A673 (cell line): ENCODE results near the gene TWF2. TPM values are rescaled to one million over a fixed set of nuclear protein-coding genes. Genes with fewer than 3 reads are reported as not detected.

Experiments
- BruUV-seq: library from RNA; stranded (reverse); fragments of 400-500 nt; replicated peaks from 2 replicates; lab custom pipeline; 2021; lab: Mats Ljungman, UMichigan
- CTCF ChIA-PET: fragments of 300-600 bp; sonication (Branson Sonifier 250); formaldehyde crosslinking; loops from one replicate; lab custom pipeline; 2022; ENCODE audit warnings: antibody characterized with exemption; lab: Charles Lee
- POLR2A ChIA-PET: fragments of 300-600 bp; sonication (Branson Sonifier 250); formaldehyde crosslinking; loops from one replicate; lab custom pipeline; 2022; ENCODE audit warnings: antibody characterized with exemption; ENCODE audit not compliant: low non-redundant PET; lab: Charles Lee
- DNase-seq: peaks from one replicate; pipeline ENCODE4 v3.0.0-alpha.2; 2015; ENCODE audit warnings: low spot score
- H3K27ac ChIP-seq: fragments of 200-600 bp; sonication (generic); 2 replicates; pipeline ENCODE4 v1.5.1; 2016; ENCODE audit warnings: mixed run types, low read depth, mild to moderate bottlenecking, mixed read lengths, antibody characterized with exemption, low read length; ENCODE audit not compliant: poor library complexity, severe bottlenecking
- H3K27me3 ChIP-seq: fragments of 200-600 bp; sonication (generic); replicated peaks from 2 replicates; pipeline ENCODE4 v1.6.1; 2017; ENCODE audit warnings: mixed run types, low read depth, mild to moderate bottlenecking, mixed read lengths, antibody characterized with exemption, low read length; ENCODE audit not compliant: insufficient read depth, poor library complexity
- H3K36me3 ChIP-seq: fragments of 200-600 bp; sonication (generic); 2 replicates; pipeline ENCODE4 v1.6.1; 2016; ENCODE audit warnings: mixed run types, mild to moderate bottlenecking, mixed read lengths, antibody characterized with exemption, low read length; ENCODE audit not compliant: insufficient read depth, poor library complexity, severe bottlenecking
- H3K4me1 ChIP-seq: fragments of 200-600 bp; sonication (generic); 2 replicates; pipeline ENCODE4 v1.6.1; 2017; ENCODE audit warnings: mixed run types, mild to moderate bottlenecking, mixed read lengths, antibody characterized with exemption, low read length; ENCODE audit not compliant: insufficient read depth, poor library complexity, severe bottlenecking
- H3K4me3 ChIP-seq: fragments of 200-600 bp; sonication (generic); 2 replicates; pipeline ENCODE4 v1.5.1; 2016; ENCODE audit warnings: low read depth, mixed run types, mild to moderate bottlenecking, mixed read lengths, low read length; ENCODE audit not compliant: poor library complexity, severe bottlenecking
- H3K9me3 ChIP-seq: fragments of 200-600 bp; sonication (generic); 2 replicates; pipeline ENCODE4 v1.6.1; 2016; ENCODE audit warnings: mixed run types, low read depth, mild to moderate bottlenecking, mixed read lengths, antibody characterized with exemption, low read length; ENCODE audit not compliant: poor library complexity, severe bottlenecking
- CTCF ChIP-seq: fragments of 300-800, 200-600 bp; sonication (generic); conservative IDR thresholded peaks from 2 replicates; pipeline ENCODE4 v1.5.1; 2017; ENCODE audit warnings: low read depth, mild to moderate bottlenecking, antibody characterized with exemption, low read length, moderate library complexity, mixed read lengths
- EZH2 ChIP-seq: fragments of 200-600 bp; sonication (generic); IDR thresholded peaks from 2 replicates; pipeline ENCODE4 v1.6.1; 2017; ENCODE audit warnings: borderline replicate concordance, low read depth, mild to moderate bottlenecking, mixed read lengths, antibody characterized with exemption, low read length; ENCODE audit not compliant: poor library complexity, severe bottlenecking
- intact Hi-C: fragments of 100-400 bp; cut with micrococcal nuclease; formaldehyde crosslinking; loops from one replicate; pipeline ENCODE4 v1.10.0; 2022; ENCODE audit not compliant: unreplicated experiment
- total RNA-seq: library from RNA; stranded (reverse); gene quantifications from 2 replicates; pipeline ENCODE4 v1.2.3, GENCODE V29; 2021

The TWF2 gene
- total RNA-seq, 1 experiment from 2014 or later = 18.3 TPM

DNA sequence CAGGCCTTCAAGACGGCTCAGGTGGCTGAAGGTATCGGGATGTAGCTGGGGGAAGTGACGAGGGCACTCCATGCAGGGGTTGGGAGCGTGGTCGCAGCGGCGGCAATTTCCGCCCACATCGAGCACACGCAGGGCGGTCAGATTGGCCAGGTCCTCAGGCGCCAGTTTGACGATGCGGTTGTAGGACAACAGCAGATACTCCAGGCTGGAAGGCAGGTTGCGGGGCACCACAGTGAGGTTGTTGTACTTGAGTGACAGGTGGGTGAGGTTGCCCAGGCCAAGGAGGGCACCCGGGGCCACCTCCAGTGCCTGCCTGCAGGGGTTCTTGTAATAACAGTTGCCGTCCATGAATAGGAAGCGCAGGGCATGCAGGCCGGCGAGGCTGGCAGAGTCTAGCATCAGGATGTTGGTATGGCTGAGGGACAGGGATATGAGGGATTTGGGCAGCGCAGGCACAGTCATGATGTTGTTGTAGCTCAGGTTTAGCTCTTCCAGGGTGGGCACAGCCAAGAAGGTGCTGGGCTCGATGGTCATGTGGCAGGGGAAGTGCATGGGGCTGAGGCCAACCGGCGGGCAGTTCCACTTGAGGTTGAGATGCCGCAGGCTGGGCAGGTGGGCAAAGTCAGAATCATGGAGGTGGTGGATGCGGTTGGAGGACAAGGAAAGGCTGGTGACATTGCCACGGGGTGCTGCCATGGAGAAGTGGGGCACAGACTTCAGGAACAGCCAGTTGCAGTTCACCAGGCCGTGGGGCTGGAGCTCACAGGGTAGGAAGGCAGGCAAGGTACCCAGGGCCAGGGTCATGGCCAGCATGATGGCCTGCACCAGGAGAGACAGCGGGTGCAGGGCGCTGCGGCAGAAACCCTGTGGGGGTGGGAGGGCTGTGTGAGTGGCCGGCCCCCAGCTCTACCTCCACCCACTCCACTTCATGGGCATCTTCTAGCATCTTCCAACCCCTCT is 15.2 kb downstream of the TWF2 start:
- Histone ChIP-seq H3K9me3 (no peaks in the 10 kb centered on the region), H3K36me3 (no peaks in the 10 kb centered on the region), H3K27me3 (no peaks in the 10 kb centered on the region), H3K27ac (no peak overlapping the region), H3K4me1 (no peaks in the 10 kb centered on the region), H3K4me3 (no peak overlapping the region)
- CTCF ChIA-PET = no interaction called here
- intact Hi-C loops = loop anchor here (5.0 kb wide), 1 partner anchor 224 kb away; the partner anchor contains the start of gene SEMA3G
- TF ChIP-seq EZH2 (no peak), CTCF (no peak)
- POLR2A ChIA-PET = no interaction called here
- BruUV-seq = no TSS peak
- DNase-seq = no peak

- no peak for DNase-seq
- Histone ChIP-seq H3K9me3 (no peaks in the 10 kb centered on the region), H3K27me3 (no peaks in the 10 kb centered on the region), H3K4me1 (no peaks in the 10 kb centered on the region), H3K4me3 (no peak overlapping the region), H3K27ac (no peak overlapping the region), H3K36me3 (no peaks in the 10 kb centered on the region)
- intact Hi-C loops = loop anchor here (5.0 kb wide), 1 partner anchor 225 kb away; the partner anchor contains the start of gene SEMA3G
- CTCF ChIA-PET = no interaction called here
- POLR2A ChIA-PET = no interaction called here
- TF ChIP-seq CTCF (no peak), EZH2 (no peak)
- BruUV-seq = no TSS peak
Measured at GRCh38 chr3:52222319-52223221, 16.4 kb downstream of the TWF2 start.

GRCh38 chr3:52221563-52222318 is 17.2 kb downstream of the TWF2 start:
- ChIA-PET POLR2A (no interaction called here), CTCF (interaction anchor here (1.3 kb wide), 1 partner anchor 10 kb away, joined by 6 read pairs; no protein-coding TSS in a partner anchor)
- Histone ChIP-seq H3K27me3 (no peaks in the 10 kb centered on the region), H3K4me3 (no peak overlapping the region), H3K9me3 (no peaks in the 10 kb centered on the region), H3K4me1 (no peaks in the 10 kb centered on the region), H3K36me3 (no peaks in the 10 kb centered on the region), H3K27ac (no peak overlapping the region)
- intact Hi-C loops = loop anchor here (5.0 kb wide), 1 partner anchor 226 kb away; the partner anchor contains the start of gene SEMA3G
- DNase-seq = no peak
- BruUV-seq = no TSS peak
- no peak for TF ChIP-seq EZH2
- no peak for TF ChIP-seq CTCF
